ENCODE results near the gene EFR3B. TPM values are rescaled to one million over a fixed set of nuclear protein-coding genes. Genes with fewer than 3 reads are reported as not detected.

The EFR3B gene
- total RNA-seq, 1 donor from 2014 or later = 9.0 TPM

- Histone ChIP-seq H3K36me3 (no peaks in the 10 kb centered on the region), H3K9me3 (no peaks in the 10 kb centered on the region), H3K4me1 (peaks cover 6% of the 10 kb centered on the region), H3K27me3 (ENCODE audit: low read depth) (no peaks in the 10 kb centered on the region), H3K27ac (peak overlapping the region; percentile 31), H3K4me3 (no peak overlapping the region)
- intact Hi-C loops (cut with DNase I) = no loop called here
- ATAC-seq (peak in 1 of 2 donors; percentile 12), DNase-seq (no peak)
- TF ChIP-seq CTCF (IDR thresholded peaks at IDR 0.05) = no peak
Observed at GRCh38 chr2:25088817-25089516, 47.1 kb downstream of the EFR3B start.

GRCh38 chr2:25089605-25090315 lies 47.9 kb downstream of the EFR3B start:
- DNase-seq (no peak), ATAC-seq (peak; percentile 24 to 37)
- intact Hi-C loops (cut with DNase I) = no loop called here
- TF ChIP-seq CTCF (IDR thresholded peaks at IDR 0.05) = no peak
- H3K36me3 ChIP-seq = no peaks in the 10 kb centered on the region
- H3K27ac ChIP-seq = no peak overlapping the region
- peaks cover 6% of the 10 kb centered on the region for H3K4me1 ChIP-seq
- H3K9me3 ChIP-seq = no peaks in the 10 kb centered on the region
- H3K4me3 ChIP-seq = no peak overlapping the region
- H3K27me3 ChIP-seq (ENCODE audit: low read depth) = no peaks in the 10 kb centered on the region

GRCh38 chr2:25090801-25091200 lies 48.9 kb downstream of the EFR3B start:
- no peaks in the 10 kb centered on the region for H3K9me3 ChIP-seq
- intact Hi-C loops (cut with DNase I) = no loop called here
- DNase-seq = no peak
- no peak overlapping the region for H3K4me3 ChIP-seq
- TF ChIP-seq CTCF (IDR thresholded peaks at IDR 0.05) = no peak
- no peak for ATAC-seq
- H3K36me3 ChIP-seq = no peaks in the 10 kb centered on the region
- H3K4me1 ChIP-seq = peaks cover 6% of the 10 kb centered on the region
- no peaks in the 10 kb centered on the region for H3K27me3 ChIP-seq (ENCODE audit: low read depth)
- H3K27ac ChIP-seq = no peak overlapping the region

GRCh38 chr2:25091265-25091664 lies 49.4 kb downstream of the EFR3B start:
- intact Hi-C loops (cut with DNase I) = no loop called here
- no peak overlapping the region for H3K4me3 ChIP-seq
- H3K36me3 ChIP-seq = no peaks in the 10 kb centered on the region
- DNase-seq = no peak
- H3K27me3 ChIP-seq (ENCODE audit: low read depth) = no peaks in the 10 kb centered on the region
- ATAC-seq = no peak
- peaks cover 6% of the 10 kb centered on the region for H3K4me1 ChIP-seq
- no peak overlapping the region for H3K27ac ChIP-seq
- TF ChIP-seq CTCF (IDR thresholded peaks at IDR 0.05) = no peak
- H3K9me3 ChIP-seq = no peaks in the 10 kb centered on the region

GRCh38 chr2:25098056-25098455 lies 56.2 kb downstream of the EFR3B start:
- ATAC-seq = no peak
- Histone ChIP-seq H3K9me3 (no peaks in the 10 kb centered on the region), H3K27me3 (ENCODE audit: low read depth) (no peaks in the 10 kb centered on the region), H3K4me1 (no peaks in the 10 kb centered on the region), H3K27ac (peak overlapping the region; percentile 27), H3K4me3 (no peak overlapping the region), H3K36me3 (no peaks in the 10 kb centered on the region)
- intact Hi-C loops (cut with DNase I) = no loop called here
- TF ChIP-seq CTCF (IDR thresholded peaks at IDR 0.05) = no peak
- DNase-seq = no peak
